NCI-H2081 treated with DMSO at 0.1 percent for 48 hours (cell line): Measurements from ENCODE around the gene DNAH7.

Experiments
- DNase-seq: peaks from one replicate; lab custom pipeline; 2025; lab: John Stamatoyannopoulos, UW

Gene DNAH7

DNA sequence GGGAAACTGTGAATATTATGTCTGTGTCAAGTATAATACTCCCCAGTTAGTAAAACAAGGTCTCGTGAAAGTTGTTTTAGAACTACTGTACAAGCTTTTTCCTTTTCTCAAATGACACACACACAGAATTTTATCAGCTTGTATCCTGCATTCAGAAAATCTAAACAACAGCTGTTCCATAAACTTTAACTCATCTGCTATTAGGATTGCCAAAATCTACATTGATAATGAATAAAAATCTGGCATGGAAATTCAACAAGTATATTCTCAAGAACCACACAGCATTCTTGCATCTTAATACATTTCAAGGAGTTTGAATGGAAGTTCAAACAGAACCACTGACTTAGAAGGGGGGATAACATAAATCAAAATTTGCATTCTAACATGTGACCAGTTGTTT is 260.4 kb downstream of the DNAH7 start:
- no peak for DNase-seq

DNA sequence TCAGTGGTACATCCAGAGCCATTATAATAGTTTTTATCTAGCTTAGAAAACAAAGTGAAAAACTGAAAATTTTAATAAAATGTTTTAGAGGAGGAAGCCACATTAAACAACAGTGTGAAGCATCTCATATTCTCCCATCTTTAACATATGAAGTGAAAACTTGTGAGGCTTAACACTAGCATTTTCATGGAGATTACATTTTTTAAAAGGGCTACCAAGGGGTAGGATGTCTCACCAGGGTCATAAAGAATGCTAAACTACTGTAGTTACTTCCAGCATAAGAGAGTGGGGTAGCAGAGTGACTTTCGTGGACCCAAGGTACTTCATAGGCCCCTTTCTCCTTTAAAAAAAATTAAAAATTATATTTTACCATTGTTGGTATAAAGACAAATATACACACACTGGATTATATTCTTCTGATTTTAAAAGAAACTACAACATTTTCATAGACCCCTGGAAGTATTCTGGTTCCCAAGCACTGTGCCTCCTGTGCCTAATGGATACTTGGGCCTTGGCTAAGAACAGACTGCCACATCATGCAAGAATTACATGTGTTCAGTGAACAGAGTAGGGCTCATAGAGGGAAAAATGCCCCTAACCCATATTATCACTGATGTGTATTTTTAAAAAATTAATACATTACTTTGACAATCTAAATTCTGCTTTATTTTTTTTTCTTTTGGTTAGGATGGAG is 263.2 kb downstream of the DNAH7 start:
- no peak for DNase-seq

DNA sequence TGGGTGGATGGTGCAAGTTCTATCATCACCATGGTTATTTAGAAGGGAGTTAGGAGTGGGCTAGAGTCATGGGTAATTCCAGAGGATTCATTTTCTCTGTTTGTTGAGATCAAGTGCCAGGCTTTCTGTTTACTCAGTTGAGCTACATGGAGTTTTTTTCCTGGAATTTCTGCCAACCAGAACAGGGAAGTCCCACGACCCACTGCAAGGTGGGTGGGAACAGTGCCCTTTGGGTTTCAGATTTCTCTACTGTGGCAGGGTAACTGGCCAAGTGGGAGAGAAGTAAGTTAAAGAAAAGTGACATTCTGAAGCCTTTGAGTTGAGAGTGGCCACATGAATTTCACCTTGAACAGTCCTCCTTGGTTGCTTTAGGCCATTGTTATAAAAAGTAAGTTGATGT is 272.8 kb downstream of the DNAH7 start:
- no peak for DNase-seq

DNA sequence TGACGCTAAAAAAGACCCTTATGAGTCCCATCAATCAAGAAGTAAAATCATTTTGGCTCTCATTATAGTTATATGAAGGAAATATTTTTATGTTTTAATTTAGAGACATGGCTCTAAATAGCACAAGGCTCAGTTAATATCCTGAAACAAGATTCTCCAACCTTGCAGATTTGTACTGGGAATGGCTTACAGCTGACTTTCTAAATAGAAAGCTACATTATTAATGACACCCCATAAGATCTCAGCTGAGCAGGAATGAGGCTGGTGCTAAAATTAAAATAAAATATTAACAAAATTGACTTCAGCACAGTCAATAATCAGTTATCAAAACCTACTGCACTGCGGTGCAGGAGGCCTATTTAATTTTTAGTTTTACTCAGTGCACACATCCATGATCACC is 274.8 kb downstream of the DNAH7 start:
- DNase-seq, result no peak

DNA sequence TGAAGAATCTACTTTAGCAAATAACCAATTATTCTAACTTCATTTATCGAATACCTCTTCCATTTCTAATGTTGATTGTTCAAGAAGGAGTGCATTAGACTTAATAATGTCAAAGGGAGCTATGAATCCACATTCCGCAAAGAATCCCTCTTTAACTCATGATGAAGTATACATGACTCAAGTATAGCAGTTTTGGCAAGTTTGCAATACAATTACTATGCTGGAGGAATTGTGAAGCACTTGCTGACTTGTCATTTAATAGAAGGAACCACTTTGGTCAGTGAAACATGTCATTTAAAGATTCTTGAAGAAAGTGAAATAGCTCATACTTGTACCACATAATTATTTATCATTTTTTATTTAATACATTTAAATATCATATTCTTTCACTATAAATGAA is 286.5 kb downstream of the DNAH7 start:
- no peak for DNase-seq

DNA sequence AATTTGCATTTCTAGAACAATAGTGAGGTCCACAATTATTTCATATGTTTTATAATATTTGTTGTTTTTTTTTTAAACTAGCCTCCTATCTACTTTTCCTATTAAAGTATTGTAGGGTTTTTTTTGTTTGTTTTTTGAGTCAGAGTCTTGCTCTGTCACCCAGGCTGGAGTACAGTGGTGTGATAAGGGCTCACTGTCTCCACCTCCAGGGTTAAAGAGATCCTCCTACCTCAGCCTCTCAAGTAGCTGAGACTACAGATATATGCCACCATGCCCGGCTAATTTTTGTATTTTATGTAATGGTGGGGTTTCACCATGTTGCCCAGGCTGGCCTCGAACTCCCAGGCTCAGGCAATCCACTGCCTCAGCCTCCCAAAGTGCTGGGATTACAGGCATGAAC is 289.1 kb downstream of the DNAH7 start:
- no peak for DNase-seq

DNA sequence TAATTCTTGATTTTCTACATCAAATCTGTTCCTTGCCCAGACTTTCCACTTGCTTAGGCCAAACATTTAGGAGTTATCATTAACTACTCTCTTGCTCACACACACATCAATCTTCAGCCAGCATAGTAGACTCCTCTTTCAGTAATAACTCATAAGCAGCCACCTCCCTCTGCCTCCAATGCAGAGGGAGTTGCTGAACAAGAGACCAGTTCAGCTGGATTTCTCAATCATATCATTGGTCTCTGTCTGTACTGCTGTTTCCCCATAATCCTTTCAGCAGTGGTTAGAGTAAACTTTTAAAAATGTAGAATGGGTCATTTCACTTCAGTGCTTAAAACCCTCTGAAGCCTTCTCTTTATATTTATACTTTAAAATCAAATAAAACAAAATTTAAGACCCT is 298.7 kb downstream of the DNAH7 start:
- DNase-seq, result no peak

DNA sequence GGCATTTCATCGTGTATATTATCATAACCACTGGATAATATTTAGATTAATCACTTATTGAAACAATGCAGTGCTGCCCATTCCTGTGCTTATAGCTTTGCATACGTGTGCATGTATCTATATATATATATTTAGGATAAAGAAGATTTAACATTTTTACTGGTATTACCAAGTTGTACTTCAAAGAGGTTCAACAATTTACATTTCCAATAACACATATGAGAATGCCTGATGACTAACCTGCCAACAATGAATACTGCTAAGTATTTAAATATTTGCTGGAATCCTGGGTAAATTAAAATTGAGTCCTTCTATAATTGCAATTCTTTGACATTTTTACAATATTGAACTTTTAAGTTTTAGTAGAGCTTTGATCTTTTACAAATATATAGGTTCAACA is 300.2 kb downstream of the DNAH7 start:
- no peak for DNase-seq

DNA sequence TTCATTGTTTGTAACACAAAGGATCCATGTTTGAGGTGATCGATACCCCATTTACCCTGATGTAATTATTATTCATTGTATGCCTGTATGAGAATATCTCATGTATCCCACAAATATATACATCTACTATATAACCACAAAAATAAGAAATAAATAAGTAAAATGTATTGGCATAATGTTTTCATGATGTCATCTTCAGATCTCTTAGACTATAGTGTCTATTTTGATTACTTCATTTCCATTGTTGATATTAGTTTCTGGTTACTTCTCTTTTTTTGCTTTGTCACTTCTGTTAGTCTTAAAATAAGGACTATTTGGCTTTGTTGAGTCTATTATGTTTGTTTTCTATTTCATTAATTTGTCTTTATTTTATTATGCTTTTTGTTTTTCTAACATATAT is 301.9 kb downstream of the DNAH7 start:
- no peak for DNase-seq

DNA sequence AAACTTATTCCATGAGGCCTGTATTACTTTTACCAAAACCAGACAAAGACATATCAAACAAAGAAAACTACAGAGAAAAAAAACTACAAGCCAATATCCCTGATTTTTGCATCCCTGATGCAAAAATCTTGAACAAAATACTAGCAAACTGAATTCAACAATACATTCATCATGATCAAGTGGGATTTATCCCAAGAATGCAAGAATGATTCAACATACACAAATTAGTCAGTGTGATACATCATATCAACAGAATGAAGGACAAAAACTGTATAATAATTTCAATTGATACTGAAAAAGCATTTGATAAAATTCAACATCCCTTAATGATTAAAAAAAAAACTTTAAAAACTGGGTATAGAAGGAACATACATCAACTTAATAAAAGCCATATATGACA is 304.8 kb downstream of the DNAH7 start:
- DNase-seq, result no peak

DNA sequence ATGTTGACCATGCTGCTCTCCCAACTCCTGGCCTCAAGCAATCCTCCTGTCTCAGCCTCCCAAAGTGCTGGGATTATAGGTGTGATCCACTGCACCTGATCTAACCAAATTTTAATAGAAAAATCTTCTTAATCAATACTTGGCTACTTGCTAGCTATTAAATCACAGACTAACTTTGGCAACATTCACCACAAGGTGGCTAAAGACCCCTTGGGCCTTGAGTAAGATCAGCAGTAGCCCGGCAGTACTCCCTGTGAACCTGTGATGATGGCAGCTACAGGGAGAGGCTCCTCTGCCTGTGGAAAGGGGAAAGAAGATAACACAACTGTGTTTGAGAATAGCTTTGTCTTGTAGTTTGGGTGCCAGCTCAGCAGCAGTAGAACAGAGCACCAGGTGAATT is 308.8 kb downstream of the DNAH7 start:
- no peak for DNase-seq

DNA sequence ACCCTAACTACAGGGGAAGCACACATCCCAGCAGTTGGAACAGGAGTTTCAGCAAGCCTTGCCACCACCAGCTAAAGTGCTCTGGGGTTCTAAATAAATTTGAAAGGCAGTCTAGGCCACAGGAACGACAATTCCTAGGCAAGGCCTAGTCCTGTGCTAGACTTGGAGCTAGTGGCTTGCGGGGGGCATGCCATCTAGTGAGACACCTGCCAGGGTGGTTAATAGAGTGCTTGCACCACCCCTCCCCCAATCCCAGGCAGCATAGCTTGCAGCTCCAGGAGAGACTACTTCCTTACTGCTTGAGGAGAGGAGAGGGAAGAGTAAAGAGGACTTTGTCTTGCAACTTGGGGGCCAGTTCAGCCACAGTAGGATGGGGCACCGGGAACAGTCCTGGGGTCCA is 309.8 kb downstream of the DNAH7 start:
- DNase-seq, result no peak

DNA sequence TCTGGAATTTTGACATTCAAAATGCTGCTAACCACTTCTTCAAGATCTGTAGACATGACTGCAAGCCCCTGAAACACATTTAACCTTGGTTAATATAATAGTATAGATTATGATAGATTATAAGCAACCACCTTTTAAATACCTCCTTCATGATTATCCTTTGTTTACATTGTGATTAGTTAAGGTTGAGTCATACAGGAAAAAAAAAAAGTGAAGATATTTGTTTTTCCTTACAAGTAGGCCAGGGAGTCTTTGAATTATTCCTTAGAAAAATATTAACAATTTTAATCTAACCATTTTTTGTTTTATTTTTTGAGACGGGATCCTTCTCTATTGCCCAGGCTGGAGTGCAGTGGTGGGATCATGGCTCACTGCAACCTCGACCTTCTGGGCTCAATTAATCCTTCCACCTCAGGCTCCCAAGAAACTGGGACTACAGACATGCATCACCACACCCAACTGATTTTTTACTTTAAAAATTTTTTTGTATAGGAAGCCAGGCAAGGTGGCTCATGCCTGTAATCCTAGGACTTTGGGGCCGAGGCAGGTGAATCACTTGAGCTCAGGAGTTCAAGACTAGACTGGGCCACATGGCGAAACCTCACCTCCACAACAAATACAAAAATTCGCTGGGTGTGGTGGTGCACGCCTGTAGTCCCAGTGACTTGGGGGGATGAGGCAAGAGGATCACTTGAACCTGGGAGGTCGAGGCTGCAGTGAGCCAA is 312.3 kb downstream of the DNAH7 start:
- DNase-seq, result no peak

DNA sequence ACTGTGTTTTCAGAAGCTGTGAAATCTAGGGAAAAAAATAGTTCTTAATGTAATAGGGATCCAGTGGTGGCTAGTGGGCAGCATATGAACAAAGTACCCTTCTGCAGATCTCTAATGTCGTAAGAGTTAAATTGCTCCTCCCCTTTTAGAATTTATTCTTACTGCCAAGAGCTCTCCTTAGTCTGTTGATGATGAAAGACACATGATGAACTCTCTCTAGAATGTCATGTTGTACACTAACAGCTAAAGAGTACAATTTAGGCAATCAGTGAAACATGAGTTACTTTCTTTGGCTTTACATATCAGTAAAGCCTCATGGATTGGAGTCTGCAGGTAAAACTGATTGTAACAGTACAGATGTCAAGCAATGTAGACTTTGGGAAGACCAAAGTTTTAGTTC is 327.4 kb downstream of the DNAH7 start:
- no peak for DNase-seq

DNA sequence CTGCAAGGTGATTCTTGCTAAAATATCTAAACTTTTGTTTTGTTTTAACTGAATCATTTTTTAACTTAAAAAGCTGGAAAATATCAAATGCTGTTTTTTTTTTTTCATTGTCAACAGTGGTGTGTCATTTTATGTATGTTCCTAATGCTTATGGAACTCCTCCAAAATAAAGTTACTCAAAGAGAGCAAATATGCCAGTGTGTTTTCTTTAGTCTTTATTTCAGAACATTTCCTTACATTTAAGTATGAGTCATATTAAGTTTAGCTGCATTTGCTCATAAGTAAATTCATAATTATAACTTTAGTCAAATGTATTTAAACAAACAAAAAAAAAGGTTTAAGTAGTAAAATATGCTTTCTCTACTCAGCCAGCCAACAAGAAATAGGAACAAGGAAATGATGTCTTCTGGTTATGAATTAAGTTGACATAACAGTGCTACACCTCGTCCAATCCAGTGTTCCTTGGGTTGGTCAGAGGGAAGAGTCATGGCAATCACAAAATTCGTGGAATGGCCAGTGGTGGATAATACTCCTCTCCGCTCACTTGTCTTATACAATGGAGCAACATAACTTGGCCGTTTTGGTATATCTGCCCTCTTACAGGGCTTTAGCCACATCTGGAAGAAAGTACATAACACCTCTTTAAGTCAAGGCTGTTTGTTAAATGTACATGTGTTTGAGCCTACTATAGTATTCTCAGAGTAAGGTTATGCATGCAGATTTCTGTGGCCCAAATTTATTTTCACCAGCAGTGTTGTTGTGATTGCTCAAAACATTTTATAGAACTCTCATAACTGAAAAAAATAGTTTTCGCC is 330.9 kb downstream of the DNAH7 start:
- DNase-seq, result no peak

DNA sequence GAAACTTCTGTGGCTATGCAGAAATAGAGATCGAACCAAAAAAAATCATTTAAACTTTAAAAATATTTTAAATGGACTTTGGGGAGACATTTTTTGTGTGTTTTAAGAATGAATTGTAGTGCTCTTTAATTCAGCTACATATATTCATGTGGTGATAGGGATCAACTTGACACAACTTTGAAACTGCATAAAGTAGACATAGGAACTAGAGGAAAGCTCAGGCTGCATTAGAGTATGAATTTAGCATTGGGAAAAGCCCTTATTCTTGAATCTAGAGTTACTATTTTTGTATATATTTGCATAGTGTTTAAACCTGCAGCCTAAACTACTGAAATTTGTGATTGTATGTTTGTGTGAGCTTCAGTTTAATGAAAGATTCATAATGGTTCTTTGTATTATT is 333.3 kb downstream of the DNAH7 start:
- DNase-seq, result no peak

DNA sequence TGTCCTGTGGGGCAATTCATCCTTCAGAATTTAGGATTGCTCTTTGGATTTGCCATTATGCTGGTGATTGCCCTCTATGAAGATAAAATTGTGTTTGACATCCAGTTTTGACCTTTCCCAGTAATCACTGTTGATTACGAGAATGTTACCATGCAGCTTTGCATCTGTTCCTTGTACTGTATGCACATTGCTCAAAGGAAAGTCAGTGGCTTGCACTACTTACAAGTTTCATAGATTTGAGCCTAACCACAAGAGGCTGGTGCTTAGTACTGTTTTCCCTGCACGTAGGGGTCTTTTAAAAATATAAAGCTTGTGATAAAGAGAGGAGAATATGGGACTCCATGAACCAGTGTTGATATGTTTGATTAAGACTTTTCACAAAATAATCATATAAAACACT is 333.7 kb downstream of the DNAH7 start:
- no peak for DNase-seq

DNA sequence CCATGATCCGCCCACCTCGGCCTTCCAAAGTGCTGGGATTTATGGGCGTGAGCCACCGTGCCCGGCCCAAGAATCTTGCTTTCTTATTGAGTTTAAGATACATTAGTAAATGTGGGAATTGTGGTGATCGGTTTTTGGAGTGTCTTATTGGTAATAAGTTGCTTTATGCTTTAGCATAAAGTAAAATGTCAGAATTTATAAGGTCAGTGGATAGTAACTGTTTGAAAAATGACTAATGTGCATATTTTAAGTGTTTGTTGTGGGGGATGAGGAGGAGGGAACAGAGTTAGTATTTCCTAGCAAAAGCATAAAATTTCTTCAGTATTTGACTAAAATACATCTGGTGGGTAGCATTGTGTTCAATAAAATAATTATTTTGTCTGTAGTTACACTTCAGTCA is 334.2 kb downstream of the DNAH7 start:
- DNase-seq, result no peak

DNA sequence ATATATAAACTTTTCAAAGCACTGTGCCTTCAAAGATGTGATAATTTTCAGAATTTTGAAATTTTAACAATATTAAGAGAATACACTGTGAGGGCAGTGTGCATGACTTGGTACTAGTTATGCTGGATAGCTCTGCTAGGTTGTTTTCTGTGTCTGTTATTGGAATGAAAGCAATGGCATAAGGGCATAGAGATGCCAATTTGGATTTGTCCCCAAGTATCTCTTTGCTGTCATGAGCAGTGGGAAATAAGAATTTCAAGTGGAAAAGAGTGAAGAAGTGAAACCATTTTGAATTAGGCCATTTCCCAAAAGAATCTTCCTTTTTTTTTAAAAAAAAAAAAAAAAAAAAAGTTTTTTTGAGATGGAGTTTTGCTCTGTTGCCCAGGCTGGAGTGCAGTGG is 334.8 kb downstream of the DNAH7 start:
- DNase-seq, result no peak

DNA sequence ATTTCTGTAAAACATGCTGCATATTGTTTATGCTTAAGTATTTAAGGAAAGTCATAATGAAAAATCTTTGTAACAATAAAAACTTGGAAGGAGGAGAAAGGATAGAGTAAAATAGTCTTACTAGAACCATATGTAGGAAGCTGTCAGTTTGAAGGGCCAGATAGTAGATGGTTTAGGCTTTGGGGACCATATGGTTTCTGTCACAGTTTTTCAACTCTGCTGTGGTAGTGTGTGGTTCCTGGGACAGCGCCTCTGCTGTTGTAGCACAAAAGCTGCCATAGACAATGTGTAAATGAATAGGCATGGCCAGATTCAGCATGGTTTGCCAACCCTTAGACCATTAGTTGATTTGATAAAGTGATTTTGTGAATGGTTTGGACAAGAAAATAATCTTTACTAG is 336.1 kb downstream of the DNAH7 start:
- DNase-seq, result no peak

DNA sequence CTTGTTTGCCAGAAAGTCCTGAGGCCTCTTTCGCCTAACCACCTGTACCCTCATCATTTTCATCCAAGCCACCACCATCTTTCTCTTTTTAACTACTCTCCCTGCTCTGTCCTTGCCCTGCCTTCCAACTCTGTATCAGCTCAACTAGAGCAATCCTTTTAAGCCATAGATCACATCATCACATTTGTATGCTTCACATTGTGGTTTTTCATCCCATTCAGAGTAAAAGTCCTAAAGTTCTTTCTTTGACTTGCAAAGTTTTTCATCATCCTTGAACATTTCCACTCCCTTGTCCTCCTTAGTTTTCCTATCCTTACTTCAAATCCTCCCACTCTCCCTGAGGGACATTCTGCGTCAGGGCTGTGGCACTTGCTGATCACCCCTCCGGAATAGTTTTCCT is 337.7 kb downstream of the DNAH7 start:
- no peak for DNase-seq

DNA sequence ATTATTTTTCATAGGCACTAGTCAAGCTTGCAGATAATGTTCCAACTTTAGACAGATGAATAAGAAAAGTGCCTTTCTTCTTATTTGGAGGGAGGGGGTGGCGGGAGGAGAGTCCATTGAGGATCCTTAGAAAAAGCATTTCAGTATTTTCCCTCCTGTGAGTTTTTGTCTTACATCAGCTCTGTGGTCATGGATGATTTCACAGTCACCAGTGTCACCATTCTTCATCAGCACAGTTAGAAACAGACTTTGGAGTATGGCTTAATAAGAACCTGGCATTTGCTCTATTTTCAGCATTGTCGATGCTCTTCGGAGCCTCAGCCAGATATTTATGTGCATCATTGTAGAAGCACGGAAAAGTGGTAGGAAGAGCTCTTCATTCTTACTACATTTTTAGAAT is 341.5 kb downstream of the DNAH7 start:
- no peak for DNase-seq

DNA sequence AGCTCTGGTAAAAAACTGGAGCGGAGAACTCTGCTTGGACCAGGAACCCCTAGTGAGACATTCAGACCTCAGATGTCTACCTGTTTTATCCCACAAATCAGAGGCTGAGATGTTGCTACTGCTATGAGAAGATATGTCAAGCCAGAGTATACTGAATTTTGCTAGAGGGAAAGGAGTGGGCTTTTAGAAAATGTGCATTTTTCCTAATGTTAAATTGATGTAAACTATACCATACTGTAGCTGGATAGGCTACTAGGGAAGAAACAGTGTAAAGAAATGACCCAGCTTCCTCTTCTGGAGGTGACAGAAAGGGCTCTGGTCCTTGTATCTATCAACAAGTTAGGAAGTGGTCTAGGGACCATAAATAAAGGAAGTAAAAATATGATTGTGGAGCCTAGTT is 346.6 kb downstream of the DNAH7 start:
- DNase-seq, result no peak
